Stimulated activated naive CD8-positive, alpha-beta T cell treated with anti-CD3 and anti-CD28 coated beads, Interleukin-15, Interleukin-2, amounts not matched to agents 100 U/mL and 50 U/mL, for 24 hours (primary cell): ENCODE results near the gene IL1RAPL1.

Experiments
- ATAC-seq: fragments of 150-1000 bp; cut with Tn5 transposase; one replicate; pipeline ENCODE4 v1.10.0; 2021
- DNase-seq: peaks from one replicate; pipeline ENCODE4 v3.0.0; 2021

The IL1RAPL1 gene

DNA sequence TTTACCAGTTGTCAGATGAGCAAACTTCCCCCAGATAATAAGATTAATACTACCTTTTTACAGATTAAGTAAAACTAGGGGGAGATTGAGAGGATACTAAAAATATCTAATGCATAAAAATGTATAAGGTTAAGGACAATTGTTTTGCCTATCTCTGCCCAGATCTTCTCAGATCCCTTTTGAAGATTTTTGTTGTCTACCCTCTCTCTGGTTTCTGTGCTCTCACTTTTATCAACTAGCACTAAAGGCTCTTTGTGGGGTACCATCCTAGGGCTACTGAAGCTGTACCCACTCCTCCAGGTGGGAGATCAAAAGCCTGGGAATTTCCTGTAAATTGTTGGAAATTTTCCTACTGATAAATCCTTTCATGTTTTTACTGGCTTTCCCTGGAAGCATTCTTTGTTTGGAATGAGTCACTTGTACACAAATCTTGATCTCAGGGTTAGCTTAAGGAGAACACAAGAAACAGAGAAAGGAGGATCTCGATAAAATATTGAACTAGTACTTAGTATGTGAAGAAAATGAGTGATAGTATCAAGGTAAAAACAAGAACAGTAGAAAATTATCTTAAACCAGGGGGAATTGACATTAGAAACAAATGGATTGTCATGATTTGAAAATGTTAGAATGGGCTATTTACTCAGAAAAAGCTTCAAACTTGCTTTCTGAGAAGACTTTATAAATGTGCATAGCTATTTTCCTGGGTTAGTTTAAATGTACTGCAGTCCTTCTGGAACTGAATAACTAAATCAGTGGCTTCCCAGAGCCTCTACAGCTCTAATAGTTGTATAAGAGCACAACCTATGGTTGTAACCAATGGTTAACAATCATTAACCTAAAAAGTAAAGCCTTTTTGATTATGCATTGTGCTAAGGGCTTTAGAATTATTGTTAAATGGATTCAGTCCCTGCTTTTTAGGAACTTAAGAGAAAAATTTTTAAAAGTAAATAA is 948.2 kb downstream of the IL1RAPL1 start:
- DNase-seq, result no peak
- ATAC-seq, result no peak

DNA sequence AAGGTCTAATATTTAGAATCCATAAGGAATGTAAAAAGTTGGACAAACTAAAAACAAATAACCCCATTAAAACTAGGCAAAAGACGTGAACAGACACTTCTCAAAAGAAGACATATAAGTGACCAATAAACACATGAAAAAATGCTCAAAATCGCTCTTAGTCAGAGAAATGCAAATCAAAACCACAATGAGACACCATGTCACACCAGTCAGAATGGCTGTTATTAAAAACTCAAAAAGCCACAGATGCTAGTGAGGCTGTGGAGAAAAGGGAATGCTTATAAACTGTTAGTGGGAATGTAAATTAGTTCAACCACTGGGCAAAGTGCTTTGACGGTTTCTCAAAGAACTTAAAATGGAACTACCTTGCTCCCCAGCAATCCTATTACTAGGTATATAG is 953.8 kb downstream of the IL1RAPL1 start:
- no peak for ATAC-seq
- no peak for DNase-seq

DNA sequence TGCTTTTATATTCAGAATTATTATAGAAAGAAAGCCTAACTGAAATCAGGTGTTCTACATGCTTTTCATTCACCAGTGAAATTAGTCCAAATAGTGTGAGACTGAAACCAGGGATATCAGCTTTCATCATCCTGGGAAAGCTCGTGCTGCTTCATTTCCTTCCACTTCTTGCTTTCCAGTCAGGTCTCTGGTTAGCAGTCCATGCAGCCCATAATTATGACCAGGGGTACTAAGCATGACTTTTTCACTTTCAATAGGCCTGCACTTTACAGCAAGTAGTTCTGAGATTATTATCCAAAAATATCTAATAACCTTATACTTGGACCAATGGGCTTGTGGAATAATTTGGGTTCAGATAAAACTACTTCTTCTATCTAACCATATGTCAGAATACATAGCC is 954.9 kb downstream of the IL1RAPL1 start:
- ATAC-seq, result no peak
- DNase-seq, result no peak

DNA sequence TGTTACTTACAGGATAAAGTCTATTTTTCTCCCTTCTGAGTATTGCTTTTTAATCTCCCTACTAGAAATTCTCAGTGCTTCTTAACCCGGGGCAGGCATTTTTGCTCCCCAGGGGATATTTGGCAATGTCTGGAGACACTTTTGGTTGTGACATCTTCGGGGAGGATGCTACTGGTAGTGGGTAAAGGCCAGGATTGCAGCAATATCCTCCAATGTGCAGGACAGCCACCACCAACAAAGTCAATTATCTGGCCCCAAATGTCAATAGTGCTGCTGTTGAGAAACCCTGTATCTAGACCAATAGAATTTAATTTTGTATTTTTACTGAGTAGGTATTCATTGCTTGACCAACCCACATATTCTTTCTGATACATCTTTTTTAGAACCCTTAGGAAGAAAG is 958.6 kb downstream of the IL1RAPL1 start:
- ATAC-seq (no peak), DNase-seq (no peak)

DNA sequence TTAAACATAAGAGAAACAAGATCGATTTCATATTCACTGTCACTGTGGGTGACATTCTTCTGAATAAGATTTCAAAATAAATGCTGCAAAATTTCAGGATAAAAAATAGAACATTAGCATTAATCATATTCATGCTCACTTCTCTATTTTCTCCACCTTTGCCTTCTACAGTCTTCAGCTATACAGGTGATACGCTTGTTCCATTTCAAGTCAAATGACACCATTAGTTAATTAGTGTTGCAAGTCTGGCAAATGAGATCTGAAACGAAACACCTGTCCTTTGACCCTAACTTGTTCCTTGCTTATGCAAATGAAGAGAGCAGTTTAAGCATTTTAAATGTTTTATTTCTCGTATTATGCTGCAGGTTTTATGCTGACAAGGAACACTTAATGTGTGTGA is 960.6 kb downstream of the IL1RAPL1 start:
- DNase-seq (no peak), ATAC-seq (no peak)

DNA sequence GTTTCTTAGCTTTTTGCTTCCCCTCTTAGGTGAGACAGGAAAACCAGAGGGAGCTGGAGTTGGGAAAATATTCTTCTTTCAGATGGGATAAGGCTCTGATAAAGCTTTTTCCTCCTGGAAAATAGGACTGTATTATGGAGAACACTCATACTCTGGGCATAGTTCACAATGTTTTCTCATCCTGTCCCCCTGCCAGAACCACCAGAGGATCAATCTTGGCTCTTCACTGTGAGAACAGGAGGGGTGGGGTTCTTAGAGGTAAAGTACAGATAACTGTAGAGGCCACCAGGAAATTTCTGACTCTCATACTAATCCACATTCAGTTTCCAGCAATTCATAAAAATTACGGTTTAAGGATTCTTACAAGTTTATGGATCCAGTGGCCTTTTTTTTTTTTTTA is 966.3 kb downstream of the IL1RAPL1 start:
- DNase-seq, result no peak
- ATAC-seq, result no peak

DNA sequence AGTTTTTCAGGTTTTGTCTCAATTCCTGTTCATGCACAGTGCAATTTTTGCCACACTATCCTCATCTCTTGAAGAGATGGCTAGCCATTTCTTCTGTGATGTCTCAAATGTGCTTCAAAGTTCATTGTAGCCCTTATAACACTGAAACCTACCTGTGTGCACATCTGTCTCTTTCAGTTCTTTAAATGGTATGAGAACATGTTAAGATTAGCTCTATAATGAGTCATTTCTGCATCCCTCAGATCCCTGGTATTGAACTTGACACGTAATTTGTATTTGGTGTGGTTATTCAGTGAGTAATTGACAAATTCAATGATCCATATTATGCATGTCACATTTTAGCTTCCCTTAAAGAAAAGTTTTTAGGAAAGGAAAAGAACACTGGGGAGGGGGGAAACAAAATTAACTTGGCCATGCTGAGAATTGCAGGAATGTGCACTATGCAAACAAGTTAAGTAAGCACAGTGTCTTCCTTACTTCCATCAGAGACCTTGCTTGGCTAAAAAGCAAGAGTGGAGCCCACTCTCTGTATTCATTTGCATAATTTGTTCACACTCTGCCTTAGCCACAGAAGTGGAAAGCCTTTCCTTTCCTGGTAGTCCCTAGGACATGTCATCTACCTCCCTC is 968.3 kb downstream of the IL1RAPL1 start:
- ATAC-seq (no peak), DNase-seq (no peak)

DNA sequence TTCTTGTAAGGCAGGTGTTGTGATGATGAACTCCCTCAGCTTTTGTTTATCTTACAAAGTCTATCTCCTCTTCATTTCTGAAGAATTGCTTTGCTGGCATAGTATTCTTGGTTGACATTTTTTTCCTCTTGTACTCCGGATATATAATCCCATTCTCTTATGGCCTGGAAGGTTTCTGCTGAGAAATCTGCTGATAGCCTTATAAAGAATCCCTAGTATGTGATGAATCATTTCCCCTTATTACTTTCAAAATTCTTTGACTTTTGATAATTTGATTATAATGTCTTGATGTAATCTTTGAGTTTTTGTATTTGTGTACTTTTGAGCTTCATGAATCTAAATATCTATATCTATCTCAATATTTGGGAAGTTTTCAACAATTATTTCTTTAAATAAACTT is 972.8 kb downstream of the IL1RAPL1 start:
- DNase-seq, result no peak
- no peak for ATAC-seq

DNA sequence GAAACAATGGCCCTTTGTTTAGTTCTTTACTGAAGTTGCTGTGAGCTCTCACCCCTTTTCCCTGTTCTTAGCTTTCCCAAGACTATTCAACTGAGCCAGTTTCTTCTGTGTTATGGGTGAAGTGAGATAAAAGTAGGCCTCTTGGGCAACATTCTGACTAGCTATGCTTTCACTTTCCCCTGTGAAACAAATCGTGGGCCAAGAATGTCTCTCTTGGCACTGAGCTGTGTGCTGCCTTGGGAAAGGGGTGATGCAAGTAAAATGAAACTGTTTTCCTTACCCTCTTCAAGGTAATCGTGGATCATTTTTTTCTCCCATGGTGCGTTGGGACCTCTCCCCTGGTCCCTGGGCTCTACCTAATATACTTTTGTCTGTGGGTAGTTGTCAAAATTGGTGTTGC is 974.2 kb downstream of the IL1RAPL1 start:
- ATAC-seq, result no peak
- no peak for DNase-seq

DNA sequence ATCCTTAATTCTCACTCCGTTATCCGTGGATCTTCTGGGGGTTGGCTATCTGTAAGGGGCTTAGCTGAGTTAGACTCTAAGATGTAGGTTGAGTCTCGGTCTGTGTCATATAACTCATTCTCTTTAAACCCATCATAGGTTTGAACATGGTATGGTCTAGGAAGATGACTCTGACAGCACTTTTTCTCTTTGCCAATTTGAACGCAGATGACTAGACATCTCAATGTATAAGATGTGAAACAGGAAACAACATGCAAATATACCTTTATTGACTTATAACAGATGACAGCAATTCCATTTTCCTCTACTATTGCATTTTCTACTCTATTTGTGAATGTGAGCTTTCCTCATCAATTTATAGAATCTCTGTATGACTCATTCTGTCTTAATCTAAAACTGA is 993.3 kb downstream of the IL1RAPL1 start:
- ATAC-seq (no peak), DNase-seq (no peak)

DNA sequence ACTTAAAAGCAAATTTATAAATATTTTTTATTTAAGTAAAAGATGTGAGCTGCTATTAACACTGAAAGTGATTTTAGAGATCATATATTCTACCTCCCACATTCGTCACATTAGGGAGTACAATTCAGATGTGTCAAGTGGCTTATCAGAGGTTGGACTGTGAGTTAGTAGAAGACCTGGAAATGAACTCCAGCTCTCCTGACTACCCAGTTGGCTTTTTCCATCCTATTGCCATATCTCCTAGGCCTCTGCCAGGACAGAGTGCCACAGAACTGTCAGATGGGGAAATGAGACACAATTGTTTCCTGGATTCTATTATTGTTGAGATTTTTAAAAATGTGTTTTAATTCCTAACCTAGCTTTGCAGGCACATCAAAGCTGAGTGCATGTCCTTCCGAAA is 994.0 kb downstream of the IL1RAPL1 start:
- ATAC-seq (no peak), DNase-seq (no peak)

DNA sequence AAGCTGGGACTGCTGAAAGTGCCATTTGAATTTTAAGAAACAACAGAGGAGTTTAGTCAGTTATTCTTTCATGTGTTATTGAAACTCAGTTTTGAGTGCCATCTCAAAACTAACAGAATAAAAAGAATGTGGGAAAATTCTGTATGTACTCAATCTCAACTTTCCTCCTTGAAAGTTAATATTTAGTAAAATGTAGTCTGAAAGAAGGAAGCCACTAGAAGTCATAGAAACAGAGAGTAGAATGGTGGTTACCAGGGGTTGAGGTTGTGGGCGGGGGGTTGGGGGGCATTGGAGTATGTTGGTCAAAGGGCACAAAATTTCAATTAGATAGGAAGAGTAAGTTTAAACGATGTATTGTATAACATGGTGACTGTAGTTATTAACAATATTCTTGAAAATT is 999.9 kb downstream of the IL1RAPL1 start:
- ATAC-seq (no peak), DNase-seq (no peak)

DNA sequence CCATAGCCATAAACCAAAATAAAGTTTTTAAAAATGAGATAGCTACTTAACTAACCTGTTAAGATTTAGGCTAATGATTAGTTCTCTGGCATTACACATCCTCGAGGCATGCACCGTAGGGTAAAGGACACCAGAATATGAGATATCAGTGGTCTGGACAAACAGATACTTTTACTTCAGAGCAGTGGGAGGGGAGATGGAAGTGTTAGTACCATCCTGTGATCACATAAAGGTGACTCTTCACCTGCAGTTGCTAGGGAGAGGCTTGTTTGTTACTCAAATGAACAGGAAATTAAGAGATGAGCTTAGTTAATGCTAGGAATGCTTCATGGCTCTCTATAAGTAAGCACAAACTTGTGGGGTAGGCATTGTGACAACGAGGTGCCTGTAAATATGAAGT is 1003.7 kb downstream of the IL1RAPL1 start:
- ATAC-seq (no peak), DNase-seq (no peak)

DNA sequence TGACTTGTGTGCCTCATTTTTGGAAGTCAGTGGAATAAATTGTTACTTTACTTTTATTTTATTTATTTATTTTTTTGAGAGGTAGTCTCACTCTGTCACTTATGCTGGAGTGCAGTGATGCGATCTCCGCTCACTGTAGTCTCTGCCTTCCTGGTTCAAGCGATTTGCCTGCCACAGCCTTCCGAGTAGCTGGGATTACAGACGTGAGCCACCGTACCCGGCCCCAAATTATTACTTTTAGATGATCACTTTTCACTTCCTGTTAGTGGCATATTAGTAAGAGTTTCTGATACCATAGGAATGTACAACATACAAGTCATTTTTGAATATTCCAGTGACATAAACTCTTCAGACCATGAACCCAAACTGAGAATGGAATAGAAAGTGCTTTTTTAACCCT is 1017.1 kb downstream of the IL1RAPL1 start:
- DNase-seq, result no peak
- ATAC-seq, result no peak

DNA sequence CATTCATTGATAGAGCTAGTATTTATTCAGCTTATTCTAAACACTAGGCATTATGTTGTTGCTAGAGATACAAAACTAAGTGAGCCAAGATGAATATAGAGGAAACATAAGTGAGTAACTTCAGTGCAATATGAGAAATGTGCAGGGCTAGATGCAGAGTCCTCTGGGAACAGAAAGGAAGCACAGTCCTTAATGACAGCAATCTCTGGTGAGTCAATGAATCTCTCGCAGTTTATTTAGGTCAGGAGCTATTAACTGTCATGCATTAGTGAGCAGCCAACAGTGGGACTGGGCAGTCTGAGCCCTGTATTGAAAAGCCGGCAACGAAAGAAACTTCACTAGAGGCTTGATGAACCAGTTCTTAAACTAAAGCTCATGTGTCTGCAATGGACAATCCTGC is 1030.0 kb downstream of the IL1RAPL1 start:
- ATAC-seq, result no peak
- no peak for DNase-seq

DNA sequence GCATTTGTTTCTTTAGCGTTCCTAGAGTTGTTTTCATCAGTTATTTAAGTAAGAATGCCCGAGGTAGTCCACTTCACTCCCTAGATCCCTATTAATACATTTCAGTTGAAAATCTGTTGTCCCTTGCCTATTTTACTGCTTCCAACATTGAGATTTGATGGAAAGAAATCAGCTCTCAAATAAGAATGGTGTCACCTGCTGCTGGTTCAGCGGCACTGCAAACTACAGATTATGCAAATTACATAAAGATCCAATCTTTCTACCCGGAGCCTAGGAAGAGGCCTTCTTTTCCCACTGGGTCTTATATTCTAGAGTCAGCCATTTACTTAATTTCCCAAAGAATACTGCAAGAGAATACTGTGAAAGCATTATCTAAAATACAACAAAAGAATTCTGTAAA is 1030.5 kb downstream of the IL1RAPL1 start:
- DNase-seq, result no peak
- no peak for ATAC-seq

DNA sequence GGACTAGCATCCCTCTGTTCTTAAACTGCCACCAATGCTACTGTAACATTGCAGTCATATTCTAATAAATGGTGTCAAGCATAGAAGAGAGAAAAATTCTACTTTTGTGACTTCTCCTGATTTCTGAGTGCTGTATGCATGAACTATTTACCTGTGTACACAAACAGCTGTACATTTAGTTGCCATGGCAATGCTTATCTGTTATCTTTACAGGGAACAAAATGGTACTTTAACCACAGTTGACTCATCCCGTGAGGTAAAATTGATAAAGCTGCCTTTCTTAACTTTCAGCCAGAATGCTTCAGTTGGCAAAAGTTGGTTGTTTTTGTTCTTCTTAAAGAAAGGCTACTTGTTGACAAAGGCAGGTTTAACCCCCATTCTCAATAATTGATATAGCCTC is 1040.6 kb downstream of the IL1RAPL1 start:
- DNase-seq, result no peak
- no peak for ATAC-seq

DNA sequence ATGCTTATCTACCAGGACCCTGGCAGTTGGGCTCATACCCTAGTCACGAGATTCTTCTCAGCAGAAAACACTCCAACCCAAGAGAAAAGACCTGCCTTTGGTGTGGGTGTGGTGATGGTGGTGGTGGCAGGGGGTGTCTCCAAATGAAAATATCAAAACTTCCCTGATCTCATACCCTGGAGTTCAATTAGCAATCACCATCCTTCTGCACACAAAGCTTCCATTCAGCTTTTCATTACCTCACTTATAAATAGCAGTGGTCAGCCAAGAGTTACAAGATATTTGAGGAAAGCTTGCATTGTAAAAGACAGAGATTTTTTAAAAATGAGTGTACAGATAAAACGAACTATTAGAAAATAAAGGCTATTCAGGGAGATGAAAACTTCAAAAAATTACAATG is 1047.3 kb downstream of the IL1RAPL1 start:
- ATAC-seq, result no peak

DNA sequence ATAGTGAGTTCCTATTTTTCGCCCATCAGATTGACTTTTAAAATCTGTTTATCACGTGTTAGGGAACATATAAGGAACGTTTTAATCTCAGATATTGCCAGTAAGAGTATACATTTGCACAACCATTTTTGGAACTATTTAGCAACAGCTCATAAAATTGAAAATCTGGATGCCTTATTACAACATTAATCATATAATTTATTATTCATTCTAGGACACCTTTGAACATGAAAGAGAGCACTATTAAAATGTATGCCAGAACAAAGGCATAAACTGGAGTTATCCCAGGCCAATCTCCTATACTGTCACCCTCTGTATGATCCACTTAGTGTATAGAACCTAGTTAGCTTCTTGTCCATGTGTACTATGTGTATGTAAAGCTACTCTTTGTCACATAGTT is 1049.1 kb downstream of the IL1RAPL1 start:
- no peak for DNase-seq
- no peak for ATAC-seq

More for the DNA sequence above, 1047.3 kb downstream of the IL1RAPL1 start:
- no peak for DNase-seq

DNA sequence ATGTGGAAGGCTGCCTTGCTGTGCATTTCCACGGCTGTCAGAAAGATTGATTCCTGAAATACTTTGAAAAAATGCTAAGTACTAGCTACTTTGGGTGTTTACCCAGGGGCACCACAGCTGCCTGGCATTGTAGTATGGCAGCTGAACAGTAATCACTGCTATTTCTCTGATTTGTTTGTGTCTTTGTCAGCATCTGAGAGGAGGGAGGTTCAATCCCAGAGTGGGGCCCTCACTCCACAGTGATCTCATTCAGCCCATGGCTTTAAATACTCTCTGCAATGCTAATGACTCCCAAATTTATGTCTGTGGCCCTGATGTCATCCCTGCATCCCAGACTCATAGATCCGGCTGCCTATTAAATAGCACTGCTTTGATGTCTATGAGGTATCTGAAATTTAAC is 1052.9 kb downstream of the IL1RAPL1 start:
- DNase-seq (no peak), ATAC-seq (no peak)

DNA sequence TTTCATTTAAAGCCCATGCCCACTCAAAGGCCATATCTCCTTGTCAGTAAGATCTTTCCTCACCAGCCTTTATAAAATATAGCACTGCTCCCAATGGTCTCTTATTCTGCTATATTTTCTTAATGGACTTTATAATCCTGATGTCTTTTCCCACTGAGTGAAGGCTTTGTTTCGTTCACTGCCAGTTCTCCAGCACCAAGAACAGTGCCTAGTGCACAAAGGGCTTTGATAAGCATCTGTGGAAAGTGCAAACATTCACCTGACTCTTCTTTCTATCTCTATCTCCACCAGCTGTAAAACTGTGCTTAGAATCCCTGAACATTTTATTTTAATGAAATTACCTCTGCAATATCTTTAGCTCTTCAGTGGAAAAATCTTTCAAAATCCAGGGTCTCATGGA is 1054.2 kb downstream of the IL1RAPL1 start:
- no peak for ATAC-seq
- DNase-seq, result no peak

DNA sequence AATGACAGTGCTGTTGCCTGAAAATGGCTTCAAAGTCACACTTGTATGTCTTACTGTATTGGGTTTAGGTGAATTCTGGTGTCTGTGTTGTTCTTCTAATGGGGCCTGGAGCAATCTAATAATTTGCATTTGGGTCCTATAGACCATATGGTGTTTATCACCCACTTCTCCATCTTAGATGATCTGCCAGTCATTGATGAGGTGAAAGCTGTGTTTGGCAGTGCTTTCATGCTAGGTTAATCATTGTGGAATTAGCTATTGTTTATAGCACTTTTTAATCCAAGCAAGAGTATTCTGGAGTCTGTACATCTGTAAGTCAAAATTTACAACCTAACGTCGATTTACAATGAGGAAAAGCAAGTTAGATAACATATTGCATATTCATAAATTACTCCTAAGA is 1055.9 kb downstream of the IL1RAPL1 start:
- DNase-seq (no peak), ATAC-seq (no peak)

DNA sequence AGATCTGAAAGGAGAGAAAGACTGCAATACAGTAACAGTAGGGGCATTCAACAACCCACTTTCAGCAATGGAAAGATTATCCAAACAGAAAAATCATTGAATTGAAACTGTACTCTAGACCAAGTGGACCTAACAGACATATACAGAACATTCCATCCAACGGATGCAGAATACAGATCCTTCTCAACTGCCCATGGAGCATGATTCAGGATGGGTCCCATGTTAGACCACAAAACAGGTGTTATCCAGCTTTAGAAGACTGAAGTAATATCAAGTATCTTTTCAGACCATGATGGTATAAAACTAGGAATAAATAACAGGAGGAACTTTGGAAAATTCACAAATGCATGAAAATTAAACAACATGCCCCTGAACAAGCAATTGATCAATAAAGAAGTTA is 1060.9 kb downstream of the IL1RAPL1 start:
- ATAC-seq, result no peak
- no peak for DNase-seq

DNA sequence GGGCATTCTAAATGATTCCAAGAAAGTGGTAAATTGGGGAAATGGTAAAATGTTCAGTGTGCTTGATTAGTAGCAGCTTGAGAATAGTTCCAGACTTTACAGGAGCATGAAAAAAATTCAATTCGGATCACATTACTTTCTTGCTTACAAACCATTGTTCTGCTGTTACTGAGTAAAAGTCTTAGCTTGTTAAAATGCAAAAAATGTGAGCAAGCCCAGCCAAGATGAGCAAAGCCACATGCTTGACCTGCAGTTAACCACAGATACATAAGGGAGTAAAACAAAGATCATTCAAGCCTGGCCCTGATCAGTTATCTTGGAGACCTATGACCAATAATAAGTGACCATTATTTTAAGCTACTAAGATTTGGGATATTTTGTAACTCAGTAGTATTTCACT is 1065.2 kb downstream of the IL1RAPL1 start:
- DNase-seq, result no peak
- no peak for ATAC-seq
